8988T (cell line): ENCODE measurements around the gene PNN.
"Not testable (repeated sequence)": the region's sequence is repeated elsewhere in the genome, so short reads cannot be mapped to it uniquely, and the experiment has no call there.

Experiments
- DNase-seq: peaks from one replicate; pipeline ENCODE4 v3.0.0; 2011

The PNN gene

DNA sequence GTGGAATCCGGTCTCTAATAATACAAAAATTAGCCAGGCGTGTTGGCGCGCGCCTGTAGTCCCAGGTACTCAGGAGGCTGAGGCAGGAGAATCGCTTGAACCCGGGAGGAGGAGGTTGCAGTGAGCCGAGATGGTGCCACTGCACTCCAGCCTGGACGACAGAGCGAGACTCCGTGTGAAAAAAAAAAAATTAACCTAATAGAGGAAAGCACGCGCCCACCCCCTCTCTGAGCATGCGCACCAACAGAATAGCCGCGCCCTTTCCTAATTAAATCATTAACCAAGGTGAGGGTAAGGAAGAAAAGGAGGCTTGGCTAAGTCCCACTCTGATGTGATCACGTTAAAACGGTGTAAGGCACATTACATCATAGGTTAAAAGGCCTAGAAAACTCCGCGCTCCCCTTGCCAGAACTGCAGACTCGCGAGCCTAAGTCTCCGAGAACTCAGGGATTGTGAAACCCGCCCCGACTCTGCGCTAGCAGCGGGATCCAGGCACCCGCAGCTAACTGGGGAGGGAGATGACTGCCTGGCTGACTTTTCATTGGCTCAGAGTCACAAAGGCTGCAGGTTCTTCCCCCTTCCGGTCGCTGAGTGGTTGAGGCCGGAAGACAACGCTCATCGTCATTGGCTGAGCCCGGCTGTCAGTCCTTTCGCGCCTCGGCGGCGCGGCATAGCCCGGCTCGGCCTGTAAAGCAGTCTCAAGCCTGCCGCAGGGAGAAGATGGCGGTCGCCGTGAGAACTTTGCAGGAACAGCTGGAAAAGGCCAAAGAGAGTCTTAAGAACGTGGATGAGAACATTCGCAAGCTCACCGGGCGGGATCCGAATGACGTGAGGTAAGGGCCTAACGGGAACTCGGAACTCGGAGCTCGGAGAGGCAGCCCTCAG lies at the start of gene PNN:
PNN (plus strand) TSS at position 695 of the 885 bp plus-strand sequence; CDS start at position 721, 26 bp downstream.
- DNase-seq: peak; percentile 78

DNA sequence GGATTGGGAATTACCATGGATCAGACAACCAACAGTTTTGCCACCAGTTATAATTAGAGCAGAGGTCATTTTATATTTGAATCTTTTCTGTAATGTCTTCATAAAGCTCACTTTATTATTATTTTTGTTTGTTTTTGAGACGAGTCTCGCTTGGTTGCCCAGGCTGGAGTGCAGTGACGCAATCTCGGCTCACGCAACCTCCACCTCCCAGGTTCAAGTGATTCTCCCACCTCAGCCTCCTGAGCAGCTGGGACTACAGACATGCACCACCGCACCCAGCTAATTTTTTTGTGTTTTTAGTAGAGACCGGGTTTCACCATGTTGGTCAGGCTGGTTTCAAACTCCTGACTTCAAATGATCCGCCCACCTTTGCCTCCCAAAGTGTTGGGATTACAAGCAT lies 37.2 kb upstream of the PNN start:
- not testable (repeated sequence) for DNase-seq

DNA sequence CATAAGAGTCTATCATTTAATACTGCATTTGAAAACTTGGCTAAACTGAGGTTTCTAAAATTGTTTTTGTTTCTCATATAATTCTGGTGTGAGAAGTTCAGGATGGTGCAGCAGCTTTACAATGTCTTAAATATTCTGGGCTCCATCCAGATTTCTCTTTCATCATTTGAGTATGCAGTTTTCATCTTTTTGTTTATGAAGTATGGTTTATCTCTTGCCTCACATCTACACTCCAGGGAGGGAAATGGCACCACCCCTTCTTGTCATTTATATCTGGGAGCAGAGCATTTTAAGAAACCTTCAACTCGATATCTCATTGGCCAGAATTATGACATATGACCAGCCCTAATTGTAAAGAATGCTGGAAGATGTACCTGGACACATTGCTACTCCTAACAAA lies 36.6 kb upstream of the PNN start:
- no peak for DNase-seq

DNA sequence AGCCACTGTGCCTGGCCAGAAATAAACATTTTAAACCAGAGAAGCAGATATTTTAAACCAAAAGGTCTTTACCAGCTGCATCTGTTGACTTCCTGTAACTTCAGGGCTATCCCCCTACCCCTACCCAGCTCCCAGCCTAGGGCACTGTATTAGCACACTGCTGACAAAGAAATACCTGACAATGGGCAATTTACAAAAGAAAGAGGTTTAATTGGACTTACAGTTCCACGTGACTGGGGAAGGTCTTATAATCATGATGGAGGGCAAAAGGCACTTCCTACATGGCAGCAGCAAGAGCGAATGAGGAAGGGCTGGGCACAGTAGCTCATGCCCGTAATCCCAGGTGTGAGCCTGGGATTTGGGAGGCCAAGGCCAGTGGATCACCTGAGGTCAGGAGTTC lies 34.9 kb upstream of the PNN start:
- no peak for DNase-seq

DNA sequence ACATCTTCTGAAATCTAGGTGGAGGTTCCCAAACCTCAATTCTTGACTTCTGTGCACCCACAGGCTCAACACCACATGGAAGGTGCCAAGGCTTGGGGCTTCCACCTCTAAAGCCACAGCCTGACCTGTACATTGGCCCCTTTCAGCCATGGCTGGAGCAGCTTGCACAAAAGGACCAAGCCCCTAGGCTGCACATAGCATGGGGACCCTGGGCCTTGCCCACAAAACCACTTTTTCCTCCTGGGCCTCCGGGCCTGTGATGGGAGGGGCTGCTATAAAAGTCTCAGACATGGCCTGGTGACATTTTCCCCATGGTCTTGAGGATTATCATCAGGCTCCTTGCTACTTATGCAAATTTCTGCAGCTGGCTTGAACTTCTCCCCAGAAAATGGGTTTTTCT lies 33.4 kb upstream of the PNN start:
- DNase-seq: not testable (repeated sequence)

DNA sequence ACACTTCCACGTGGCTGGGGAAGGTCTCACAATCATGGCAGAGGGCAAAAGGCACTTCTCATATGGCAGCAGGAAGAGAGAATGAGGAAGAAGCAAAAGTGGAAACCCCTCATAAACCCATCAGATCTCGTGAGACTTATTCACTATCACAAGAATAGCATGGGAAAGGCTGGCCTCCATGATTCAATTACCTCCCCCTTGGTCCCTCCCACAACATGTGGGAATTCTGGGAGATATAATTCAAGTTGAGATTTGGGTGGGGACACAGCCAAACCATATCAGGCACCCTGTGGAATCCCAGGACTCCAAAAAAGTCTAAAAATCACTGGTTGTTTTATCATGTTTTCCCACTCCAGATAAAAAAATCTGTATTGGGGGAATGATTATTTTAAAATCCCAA lies 31.8 kb upstream of the PNN start:
- DNase-seq: not testable (repeated sequence)

DNA sequence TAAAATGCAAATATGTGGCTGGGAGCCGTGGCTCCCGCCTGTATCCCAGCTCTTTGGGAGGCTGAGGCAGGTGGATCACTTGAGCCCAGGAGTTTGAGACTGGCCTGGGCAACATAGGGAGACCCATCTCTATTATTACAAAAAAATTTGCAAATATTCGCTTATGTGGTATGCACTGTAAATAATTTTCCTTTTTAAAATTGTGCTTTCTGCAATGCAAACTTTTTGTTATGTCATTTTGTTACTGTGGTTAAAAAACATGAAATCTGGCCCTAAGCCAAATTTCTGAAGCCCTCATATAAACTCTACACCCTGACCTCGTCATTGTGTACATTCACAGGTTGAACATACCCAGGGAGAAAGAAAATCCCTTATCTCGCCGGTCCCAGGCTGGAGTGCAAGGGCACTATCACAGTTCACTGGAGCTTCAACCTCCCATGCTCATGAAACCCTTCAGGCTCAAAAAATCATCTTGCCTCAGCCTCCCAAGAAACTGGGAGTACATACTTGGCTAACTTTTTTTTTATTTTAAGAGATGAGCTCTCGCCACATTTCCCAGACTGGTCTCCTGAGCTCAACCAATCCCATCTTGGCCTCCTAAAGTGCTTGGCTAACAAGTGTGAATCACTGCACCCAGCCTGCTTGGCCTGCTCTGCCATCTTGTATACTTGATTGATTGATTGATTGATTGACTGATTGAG lies 29.6 kb upstream of the PNN start:
- no peak for DNase-seq

DNA sequence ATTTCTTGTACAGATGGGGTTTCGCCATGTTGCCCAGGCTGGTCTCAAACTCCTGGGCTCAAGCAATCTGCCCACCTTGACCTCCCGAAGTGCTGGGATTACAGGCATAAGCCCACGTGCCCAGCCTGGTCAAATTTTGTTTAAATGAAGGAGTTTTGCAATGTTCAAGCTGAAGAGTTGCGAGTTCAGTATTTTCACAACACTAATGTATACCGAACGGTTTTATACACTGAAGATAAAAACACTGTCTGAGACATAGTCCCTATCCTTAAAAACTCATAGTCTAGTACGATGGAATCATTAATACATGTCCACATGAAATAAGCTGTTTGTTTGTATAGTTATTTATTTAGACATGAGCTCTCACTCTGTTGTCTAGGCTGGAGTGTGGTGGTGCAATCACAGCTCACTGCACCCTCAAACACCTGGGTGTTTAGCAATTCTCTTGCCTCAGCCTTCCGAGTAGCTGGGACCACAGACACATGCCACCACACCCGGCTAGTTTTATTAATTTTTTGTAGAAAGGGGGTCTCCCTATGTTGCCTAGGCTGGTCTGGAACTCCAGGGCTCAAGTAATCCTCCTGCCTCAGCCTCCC lies 20.4 kb upstream of the PNN start:
- no peak for DNase-seq

DNA sequence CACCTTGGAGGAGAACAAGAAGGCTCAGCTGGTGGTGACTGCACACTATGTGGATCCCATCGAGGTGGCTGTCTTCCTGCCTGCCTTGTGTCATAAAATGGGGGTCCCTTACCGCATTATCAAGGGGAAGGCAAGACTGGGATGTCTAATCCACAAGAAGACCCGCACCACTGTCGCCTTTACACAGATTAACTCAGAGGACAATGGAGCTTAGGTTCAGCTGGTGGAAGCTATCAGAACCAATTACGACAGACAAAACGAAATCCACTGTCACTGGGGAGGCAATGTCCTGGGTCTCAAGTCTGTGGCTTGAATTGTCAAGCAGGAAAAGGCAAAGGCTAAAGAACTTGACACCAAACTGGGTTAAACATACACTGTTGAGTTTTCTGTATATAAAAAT lies 17.6 kb upstream of the PNN start:
- DNase-seq: no peak

DNA sequence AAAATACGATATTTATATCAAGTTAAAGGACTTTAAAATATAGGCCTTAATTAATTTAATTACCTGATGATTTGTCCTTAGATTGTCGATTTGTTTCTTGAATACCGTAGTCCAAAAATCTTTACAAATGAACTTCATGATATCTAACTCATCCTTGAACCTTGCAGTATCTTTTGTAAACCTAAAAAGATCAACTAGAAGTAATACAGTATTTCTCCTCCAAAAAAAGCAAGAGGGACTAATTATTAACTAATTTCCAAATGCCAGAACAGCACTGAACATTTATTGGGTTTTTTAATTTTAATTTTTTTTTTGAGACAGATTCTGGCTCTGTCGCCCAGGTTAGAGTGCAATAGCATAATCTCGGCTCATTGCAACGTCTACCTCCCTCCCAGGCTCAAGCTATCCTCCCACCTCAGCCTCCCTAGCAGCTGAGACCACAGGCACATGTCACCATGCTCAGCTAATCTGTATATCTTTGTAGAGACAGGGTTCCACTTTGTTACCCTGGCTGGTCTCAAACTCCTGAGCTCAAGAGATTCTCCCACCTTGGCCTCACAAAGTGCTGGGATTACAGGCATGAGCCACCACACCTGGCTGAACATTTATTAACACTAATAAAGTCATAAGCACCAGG lies 16.7 kb upstream of the PNN start:
- DNase-seq: no peak

DNA sequence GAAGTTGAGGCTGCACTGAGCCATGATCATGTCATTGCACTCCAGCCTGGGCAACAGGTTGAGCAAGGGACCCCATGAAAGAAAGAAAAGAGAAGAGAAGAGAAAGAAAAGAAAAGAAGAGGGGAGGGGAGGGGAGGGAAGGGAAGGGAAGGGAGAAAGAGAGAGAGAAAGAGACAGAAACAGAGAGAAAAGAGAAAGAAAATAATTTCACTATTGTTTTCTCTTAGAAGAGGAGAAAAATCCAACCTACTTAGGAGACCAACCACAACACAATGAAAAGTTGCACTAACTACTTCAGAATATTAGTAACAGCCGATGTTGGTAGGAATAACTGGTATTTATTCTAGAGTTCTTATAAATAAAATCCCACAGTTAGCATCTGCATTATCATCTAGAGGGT lies 14.6 kb upstream of the PNN start:
- DNase-seq: no peak

DNA sequence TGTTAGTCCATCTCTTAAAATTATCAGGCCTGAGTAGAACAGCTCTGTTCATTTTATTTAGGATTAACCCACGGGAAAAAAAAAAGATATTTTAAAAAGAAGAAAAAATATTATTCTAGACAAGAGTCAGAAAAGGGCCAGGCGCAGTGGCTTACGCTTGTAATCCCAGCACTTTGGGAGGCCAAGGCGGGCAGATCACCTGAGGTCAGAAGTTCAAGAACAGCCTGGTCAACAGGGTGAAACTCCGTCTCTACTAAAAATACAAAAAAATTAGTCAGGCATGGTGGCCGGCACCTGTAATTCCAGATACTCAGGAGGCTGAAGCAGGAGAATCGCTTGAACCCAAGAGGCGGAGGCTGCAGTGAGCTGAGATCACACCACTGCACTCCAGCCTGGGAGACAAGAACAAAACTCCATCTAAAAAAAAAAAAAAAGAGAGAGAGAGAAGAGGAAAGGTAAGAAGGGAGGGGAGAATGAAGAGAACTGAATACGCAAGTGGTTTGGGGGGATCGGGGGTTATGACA lies 7.2 kb upstream of the PNN start:
- not testable (repeated sequence) for DNase-seq

DNA sequence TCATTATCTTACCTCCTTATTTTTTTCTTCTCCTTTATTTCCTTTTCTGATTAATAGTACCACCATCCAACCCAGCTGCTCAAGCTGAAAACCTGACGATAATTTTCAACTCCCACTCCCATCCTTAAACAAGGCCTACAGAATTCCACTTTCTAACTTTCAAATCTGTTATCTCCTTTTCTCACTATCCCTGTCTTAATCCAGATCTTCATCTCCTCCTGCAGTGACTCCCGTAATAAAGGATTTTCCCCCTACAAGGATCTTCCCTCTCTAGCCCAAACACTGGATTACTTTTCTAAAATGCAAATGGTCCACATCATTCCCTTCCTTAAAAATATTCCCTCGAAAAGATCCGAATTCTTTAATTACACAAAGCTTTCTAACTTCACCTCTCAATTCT lies 6.5 kb upstream of the PNN start:
- DNase-seq: no peak

DNA sequence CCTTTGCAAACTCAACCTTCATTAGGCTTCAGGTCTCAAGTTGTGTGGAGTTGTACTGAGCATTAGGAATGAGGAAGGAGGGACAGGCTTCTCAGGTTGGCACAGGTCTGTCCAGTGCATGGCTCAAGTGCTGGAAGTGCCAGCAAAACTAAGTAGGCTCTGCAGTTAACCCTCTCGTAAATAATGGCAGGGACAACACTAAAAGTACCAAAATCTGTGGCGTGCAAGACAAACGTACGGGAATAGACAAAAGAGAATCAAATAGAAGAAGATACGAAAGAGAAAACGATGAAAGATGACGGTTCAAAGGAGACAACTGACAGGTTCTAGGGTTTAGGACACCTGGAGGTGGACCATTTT lies 5.5 kb upstream of the PNN start:
- no peak for DNase-seq

DNA sequence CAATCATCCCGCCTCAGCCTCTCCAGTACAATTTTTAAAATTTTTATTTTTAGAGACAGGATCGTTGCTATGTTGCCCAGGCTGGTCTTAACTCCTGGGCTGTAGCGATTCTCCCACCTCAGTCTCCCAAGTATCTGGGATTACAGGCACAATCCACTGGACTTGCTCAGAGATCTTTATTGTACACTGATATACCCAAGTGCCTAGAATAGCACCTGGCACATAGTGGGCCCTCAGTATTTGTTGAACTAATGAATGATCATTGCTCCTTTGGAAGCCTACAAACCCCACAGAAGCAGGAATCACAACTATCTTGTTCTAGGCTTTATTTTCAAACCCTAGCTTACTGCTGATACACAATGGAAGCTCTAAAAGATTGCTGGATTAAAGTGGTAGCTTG lies 1.9 kb upstream of the PNN start:
- no peak for DNase-seq

DNA sequence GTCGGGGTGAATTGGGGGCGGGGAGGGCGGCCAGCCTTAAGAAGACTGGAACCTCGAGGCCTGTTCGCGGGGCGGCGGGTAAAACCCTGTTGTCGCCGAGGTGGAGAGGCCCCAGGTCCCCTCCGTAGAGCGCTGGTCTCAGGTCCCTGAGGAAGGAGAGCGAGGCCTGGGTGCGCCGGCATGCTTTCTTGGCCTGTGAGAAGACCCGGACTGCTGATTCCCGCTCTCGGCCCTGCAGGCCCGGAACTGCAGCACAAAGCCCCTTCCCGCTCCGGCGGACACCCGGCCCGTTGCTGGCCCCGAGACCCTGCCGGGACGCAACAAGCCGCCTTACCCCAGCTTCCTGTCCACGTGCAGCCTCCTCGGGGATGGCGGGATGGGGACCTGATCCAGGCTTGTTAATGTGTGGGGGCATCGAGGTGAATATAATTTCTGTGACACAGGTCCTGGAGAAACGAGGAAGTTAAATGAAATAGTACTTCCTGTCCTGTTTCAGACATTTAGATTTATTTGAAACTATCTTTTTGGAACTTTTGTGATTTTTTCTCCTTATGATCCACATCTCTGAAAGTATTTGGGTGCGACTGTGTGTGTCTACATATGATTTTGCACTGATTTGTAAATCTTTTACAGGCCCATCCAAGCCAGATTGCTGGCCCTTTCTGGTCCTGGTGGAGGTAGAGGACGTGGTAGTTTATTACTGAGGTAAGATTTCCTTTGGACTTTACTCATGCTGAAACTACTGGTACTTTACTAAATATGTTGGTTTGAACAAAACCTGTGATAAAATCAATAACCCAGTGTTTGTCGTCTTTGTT lies 600 bp downstream of the PNN start:
- DNase-seq: peak; percentile 15

DNA sequence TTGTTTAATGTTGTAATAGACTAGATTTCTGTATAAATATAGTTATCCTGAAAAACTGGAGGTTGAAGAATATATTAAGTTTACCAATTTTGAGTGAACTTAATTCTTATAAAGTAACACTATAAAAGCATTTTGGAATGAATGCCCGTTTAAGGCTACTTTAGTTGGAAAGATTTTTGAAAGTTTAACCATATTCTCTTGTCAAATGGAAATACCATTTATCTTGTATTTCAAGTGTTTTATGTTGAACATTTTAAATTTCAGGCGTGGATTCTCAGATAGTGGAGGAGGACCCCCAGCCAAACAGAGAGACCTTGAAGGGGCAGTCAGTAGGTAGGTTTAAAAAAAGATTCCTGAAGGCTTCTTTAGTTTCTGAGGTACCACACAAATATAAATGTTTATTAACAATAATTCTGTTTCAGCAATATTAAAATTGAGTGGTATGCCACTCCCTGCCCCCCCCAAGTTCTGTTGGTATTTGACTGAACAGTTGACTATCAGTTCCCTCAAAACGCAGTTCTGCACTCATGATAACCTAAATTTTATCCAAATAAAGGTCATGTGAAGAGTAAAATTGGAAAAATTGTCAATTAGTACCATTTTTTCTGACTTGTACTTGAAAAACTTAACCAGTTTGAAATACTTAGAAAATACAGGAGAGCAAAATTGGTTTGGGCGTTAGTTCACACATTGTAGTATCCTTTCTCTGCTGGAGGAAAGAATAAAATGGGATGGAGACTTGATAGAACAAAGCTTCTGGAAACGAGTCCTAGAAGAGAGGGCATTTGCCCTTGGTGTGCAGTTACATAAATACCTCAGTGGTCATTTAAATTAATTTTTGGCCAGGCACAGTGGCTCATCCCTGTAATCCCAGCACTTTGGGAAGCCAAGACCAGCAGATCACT lies 1.5 kb downstream of the PNN start:
- no peak for DNase-seq

DNA sequence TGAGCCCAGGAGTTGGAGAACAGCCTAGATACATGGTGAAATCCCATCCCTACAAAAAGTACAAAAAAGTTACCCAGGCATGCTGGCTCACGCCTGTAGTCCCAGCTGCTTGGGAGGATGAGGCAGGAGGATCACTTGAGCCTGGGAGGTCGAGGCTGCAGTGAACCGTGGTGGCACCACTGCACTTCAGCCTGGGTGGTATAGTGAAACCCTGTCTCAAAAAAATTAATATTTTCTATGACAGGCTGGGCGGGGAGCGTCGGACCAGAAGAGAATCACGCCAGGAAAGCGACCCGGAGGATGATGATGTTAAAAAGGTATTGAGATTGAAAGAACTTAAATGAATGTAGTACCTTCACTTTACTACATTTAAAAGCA lies 2.1 kb downstream of the PNN start:
- no peak for DNase-seq

DNA sequence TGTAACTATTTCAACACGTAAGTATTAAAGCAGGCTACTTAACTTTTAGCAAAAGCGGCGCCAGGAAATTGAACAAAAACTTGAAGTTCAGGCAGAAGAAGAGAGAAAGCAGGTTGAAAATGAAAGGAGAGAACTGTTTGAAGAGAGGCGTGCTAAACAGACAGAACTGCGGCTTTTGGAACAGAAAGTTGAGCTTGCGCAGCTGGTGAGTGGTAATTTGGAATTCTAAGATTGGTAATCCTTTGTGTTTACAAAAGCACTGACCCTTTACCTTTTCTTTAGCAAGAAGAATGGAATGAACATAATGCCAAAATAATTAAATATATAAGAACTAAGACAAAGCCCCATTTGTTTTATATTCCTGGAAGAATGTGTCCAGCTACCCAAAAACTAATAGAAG lies 4.0 kb downstream of the PNN start:
- no peak for DNase-seq

DNA sequence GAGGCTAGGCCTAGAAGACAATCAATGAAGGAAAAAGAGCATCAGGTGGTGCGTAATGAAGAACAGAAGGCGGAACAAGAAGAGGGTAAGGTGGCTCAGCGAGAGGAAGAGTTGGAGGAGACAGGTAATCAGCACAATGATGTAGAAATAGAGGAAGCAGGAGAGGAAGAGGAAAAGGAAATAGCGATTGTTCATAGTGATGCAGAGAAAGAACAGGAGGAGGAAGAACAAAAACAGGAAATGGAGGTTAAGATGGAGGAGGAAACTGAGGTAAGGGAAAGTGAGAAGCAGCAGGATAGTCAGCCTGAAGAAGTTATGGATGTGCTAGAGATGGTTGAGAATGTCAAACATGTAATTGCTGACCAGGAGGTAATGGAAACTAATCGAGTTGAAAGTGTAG lies 5.5 kb downstream of the PNN start:
- DNase-seq: no peak

DNA sequence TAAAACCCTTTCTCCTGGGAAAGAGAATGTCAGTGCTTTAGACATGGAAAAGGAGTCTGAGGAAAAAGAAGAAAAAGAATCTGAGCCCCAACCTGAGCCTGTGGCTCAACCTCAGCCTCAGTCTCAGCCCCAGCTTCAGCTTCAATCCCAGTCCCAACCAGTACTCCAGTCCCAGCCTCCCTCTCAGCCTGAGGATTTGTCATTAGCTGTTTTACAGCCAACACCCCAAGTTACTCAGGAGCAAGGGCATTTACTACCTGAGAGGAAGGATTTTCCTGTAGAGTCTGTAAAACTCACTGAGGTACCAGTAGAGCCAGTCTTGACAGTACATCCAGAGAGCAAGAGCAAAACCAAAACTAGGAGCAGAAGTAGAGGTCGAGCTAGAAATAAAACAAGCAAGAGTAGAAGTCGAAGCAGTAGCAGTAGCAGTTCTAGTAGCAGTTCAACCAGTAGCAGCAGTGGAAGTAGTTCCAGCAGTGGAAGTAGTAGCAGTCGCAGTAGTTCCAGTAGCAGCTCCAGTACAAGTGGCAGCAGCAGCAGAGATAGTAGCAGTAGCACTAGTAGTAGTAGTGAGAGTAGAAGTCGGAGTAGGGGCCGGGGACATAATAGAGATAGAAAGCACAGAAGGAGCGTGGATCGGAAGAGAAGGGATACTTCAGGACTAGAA lies 6.1 kb downstream of the PNN start:
- DNase-seq: no peak
